GM19328 (cell line): ENCODE results near the gene EEF1AKMT2.
A peak's percentile ranks its signal among the peaks of the same experiment; 100 is the strongest.

Experiments used
- ATAC-seq: cut with Tn5 transposase; IDR thresholded peaks from one replicate; pipeline ENCODE4 v1.9.1; 2021; ENCODE audit warnings: mild to moderate bottlenecking, moderate library complexity; ENCODE audit not compliant: unreplicated experiment

The EEF1AKMT2 gene

DNA sequence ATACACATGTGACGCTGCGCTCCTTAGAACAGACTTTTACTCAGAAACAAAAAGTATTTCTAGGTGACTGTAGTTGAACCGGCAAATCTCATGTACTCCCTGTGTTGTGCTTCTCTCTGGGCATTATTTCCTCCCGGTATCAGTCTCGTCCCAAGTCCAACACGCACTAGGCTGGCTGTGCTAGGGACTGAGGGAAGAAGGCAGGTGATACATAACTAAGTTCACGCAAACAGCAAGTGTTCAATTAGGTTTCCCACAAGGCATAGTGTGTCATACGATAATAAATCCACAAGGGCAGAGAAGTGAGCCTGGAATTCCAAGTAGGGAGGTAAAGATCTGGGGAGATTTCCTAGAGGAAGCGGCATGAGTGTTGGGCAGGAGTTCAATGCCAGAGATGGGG lies 67.9 kb downstream of the EEF1AKMT2 start:
- no peak for ATAC-seq

DNA sequence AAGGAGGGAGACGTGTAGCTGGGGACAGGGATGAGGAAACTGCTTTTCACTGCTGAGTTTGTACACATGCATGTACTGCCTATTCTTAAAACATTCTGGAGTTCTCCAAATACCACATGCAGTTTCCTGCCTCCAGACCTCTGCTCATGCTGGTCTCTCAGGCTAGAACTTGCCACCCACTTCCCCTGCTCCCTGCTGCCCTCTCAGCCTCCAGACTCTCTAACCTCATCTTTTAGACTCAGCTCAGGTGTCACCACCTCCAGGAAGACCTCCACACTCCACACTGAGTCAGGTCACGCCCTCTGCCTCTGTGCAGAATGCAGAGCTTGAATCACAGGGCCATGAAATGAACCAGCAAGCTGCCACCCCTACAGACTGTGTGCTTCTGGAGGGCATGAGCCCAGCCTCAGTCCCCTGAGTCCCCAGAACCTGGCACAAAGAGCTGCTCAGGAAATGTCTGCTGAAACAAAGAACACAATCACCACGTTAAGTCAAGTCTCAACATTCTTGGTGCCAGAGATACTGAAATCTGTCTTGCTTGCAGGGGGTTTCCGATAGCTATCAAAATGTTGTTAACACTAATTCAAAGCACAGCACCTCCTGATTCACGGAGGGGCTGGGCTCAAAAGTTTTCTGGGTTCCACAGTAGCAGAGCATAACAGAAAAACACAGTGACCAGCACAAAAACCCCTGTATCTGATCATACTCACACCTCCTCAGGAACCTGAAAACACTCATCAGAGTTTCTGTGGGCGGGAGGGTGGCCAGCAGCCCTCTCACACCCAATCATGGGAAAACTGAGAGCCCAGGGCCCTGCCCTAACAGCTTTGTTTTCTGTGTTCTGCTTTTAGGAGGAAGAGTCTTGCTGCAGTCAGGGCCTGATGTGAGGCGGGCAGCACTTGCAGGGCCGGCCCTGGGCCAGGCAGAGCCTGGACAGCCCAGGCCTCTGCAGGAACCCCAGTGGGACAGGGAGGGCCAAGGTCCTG lies 68.6 kb downstream of the EEF1AKMT2 start:
- peak; percentile 54 for ATAC-seq

DNA sequence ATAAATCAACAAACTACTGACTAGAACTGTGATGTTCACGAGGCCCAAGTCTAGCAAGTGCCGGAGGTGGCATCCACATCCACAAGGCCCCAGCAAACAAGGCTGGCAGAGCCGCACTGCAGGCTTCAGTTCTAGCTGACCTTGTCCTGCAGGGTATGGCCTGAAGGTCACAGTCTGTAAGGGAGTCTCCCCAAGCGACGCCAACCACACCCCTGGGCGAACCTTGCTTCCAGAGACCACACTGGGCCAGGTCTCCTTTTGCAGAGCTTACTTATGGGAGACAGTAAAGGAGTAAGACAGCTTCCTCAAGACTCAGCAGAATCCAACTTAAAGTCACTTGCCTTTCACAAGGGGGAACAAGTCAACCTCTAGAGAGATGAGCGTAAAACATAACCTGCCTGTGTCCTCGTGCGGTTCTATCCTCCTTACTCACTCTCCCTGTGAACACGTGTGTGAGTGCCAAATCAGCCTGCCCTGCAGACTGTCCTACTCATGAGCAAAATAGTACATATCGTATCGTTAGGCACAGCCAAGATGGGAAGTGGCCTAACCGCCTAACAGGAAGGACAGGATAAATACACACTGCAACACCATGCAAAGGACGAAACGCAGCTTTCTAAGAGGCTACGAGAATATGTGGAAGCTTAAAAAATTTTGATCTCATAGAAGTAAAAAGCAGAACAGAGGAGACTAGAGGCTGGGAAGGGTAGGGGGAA lies 70.2 kb downstream of the EEF1AKMT2 start:
- no peak for ATAC-seq

DNA sequence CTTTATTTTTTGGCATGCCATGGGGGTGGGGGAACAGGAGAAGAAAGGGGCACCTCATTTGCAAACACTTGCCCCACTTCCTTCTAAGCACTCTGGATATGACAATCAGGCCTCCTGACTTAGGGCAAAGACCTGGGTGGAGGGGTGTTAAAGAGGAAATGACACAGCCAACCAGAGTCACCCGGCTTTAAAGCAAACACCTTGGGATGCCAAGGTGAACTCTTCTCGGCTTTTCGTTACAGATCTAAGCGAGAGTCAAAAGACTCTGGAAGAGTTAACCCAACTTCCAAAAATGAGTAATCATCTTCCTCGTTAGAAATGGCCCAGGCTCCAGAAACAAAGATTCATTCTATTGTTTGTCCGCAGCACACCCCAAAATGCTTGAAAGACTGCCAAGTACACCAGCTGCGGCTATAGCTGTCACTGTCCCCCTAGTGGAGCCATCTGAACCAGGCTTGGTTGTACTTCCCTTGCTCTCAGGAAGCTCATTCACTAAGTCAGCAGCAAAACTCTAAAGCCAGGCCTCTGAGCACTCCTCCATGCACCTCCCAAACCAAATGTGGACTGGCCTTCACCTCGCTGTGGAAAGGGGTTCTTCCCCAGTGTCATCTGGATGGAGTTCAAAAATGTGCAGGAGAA lies 72.4 kb downstream of the EEF1AKMT2 start:
- peak; percentile 40 for ATAC-seq

DNA sequence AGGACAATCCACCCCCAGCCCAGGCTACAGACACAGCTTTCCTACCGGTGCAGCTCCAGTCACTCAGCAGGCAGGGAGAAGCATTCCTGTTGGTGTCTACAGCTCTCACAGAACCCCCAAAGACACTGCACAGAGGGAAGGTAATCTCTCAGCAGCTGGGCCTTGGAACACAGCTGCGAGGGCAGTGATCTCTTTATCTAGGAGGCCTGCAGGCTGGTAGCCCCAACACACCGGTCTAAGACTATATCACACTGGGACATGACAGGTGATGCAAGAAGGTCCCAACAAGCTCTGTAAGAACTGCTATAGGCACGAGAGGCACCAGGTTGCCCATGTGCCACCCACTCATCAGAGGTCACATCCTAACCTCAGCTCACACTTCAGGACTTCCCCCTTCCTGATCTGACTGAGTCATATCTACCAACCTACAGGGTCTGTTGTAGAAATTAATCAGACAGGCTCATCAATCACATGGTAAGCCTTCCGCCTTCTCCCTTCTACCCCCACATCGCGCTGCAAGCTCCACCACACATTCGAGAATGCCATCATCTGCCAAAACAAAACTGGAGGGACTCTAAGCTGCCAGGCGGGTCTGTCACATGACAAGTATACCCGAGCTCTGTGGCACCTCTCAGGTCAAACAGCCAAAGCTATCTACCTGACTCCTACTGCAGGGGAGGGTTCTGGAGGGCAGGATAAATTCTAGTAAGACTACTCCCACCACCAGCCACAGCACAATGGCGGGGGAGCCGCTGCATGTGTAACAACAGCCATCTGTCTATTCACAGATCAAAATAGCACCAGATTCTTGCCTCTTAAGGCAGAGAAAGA lies 73.6 kb downstream of the EEF1AKMT2 start:
- peak; percentile 54 for ATAC-seq

DNA sequence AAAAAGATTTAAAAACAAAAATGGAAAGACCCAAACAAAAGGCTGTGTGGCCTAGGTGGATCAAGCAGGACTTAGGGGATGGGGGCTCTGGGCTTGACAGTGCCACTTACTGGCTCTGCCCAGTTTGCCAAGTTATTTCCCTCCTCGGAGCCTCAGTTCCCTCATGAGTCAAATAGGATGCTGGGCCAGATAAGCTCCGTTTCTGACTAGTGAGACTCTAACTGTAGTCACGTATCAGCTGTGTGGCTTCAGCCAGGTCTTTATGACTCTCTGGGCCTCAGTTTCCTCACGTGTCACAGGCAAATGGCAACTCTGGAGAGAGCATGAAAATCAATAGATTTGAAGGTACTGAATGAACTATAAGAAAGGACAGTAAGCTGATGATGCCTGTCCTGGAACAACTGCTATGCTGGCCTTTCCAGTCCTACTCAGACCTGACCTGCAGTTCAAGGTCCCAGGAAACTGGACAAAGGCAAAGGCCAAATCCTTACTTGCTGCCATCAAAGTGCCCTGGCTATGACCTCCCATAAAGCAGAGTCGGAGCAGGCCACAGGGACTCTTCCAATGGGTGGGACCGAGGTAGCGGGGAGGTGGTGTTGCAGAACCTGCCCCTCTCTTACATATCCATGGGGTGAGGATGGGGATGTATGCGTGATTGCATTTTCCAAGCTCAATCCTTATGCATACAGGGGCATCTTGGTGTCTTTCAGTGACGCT lies 74.5 kb downstream of the EEF1AKMT2 start:
- ATAC-seq, result no peak

DNA sequence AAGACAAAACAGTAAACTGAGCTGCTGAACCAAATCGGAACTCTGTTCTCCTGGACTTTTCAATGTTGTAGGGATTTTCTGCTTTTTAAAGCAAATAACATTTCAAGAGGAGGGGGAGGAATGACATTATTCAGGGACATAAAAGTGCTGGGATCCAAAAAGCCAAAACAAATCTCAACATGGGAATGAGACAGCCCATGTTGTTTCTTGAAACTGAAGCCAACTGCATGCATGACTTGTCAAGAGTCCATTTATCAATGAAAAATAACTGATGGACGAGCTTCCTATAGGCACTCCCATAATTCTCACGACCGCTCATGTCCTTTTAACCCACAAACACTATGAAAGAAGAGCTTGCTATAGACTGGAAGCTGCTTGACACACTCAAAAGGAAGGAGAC lies 75.3 kb downstream of the EEF1AKMT2 start:
- no peak for ATAC-seq

DNA sequence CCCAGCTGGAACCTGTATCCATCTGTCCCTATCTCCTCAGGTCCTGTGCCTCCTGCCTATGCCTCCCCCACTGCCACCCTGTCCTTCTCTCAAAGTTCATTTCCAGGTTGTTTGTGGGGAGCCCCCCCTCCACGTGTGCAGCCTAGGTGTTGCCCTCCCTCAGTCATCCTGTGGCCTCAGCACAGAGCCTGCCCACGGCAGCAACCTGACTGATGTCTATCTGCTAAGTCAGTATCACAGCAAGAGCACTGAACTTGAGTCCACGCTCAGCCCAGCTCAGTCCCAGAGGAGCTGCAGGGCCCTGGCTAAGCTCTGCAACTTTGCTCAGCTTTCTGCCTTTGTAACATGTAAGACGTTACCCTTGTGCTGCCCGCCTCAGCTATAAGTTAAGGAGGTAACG lies 76.2 kb downstream of the EEF1AKMT2 start:
- ATAC-seq, result no peak

DNA sequence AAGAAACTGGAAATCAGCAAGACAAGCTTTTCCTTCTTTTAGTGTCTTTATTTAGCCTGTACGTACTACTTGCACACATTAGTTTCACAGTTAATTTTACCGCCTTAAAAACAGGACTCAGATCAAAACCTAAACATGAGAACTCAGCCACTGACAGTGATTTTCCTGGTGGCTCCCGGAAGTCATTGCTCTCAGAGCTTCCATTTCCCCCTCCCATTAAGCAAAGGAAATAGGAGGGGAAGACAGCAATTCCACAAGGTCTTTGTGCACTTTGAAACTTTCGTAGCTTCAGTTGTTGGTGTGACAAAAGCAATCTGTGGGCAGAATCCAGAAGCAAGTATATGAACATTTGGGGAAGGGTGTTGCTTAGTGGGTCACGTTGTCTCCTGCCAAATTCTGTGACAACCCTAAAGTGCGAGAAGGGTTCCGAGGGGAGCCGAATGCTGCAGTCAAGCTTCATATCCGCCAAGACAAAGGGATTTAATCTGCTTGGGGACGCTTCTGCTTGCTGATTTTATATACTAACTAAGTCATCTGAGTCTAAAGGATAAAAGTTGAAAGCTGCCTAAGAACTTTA lies 77.9 kb downstream of the EEF1AKMT2 start:
- ATAC-seq, result no peak

DNA sequence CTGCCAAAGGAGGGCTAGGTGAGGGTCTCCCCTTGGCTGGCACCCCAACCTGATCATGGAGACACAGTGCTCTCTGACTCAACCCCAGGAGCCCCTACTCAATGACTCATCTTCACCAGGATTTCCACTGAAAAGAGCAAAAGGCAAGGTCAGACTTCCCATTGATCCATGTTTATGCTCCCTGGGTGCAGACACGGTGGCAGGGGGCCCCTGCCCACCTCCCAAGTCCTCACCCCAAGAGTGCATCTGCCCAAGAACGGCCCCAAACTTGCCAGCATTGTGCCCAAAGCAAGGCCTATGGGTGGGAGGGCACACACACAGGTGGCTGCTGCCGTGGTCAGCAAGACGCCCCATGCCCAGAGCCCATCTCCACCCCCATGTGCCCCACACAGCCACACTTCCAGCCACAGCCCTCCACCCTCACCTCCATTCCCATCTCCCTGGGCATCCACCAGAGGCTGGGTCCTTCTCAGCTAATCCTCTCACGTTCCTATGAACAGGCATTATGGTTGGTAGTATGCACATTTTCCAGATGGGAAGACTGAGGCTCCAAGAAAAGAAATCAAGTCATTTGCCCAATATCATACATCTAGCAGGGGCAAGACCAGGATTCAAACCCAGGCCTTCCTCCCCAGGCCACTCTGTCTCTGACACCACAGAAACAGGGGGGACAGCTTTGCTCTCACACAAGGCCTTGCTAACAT lies 78.8 kb downstream of the EEF1AKMT2 start:
- ATAC-seq, result no peak

DNA sequence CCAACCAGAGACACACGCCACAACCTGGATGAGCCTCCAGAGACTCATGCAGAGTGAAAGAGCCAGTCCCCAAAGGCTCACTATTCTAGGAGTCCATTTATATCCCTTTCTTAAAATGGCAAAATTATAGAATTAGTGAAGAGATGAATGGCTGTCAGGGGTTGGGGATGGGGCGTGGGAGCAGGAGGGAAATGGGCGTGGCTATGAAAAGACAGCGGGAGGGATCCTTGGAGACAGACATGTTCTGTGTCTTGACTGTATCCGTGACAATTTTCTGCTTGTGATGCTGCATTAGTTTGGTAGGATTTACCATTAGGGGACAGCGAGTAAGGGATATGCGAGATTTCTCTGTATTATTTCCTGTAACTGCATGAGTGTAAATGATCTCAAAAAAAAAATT lies 80.5 kb downstream of the EEF1AKMT2 start:
- no peak for ATAC-seq

DNA sequence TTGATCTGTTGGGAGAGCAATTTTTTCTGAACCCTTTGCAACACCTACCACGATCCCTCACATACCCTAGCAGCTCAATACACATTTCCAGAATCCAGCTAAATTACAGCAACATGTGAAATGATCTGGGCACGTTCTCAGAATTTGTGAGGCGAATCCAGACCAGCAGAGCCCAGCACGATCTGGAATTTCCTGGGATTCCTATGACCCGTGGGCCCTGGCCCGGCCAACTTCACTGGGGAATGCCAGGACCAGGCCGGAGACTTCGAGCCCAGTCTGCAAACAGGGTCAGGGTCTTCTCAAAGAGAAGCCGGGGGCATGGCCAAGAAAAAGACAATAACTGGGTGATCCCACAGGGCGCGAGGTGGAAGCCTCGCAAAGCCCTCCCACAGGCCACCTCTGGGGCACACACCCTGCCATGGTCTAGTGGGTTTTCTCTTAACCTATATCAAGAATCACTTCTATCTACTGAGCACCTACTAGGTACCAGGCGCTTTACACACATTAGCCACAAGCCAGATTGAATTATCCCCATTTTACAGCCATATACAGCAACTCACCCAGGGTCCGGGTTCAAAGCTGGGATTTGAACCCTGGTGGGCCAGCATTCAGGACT lies 81.3 kb downstream of the EEF1AKMT2 start:
- ATAC-seq, result no peak

DNA sequence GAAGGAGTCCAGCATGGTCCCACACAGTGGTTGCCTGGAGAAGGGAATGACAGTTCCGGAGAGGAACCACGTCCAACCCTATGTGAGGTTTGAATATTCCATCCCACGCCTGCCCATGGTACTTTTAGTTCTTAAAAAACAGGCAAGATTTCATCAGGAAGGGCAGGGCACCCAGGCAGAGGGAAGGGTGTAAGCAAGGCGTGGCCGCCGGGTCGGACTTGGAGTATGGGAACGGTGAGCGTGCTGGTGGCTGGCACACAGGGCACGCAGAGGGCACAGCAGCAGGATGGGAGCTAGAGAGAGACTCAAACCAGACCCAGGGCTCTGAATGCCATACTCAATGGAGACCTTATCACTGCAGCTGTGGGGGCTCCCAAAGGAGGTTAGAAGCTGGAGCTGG lies 81.8 kb downstream of the EEF1AKMT2 start:
- no peak for ATAC-seq

DNA sequence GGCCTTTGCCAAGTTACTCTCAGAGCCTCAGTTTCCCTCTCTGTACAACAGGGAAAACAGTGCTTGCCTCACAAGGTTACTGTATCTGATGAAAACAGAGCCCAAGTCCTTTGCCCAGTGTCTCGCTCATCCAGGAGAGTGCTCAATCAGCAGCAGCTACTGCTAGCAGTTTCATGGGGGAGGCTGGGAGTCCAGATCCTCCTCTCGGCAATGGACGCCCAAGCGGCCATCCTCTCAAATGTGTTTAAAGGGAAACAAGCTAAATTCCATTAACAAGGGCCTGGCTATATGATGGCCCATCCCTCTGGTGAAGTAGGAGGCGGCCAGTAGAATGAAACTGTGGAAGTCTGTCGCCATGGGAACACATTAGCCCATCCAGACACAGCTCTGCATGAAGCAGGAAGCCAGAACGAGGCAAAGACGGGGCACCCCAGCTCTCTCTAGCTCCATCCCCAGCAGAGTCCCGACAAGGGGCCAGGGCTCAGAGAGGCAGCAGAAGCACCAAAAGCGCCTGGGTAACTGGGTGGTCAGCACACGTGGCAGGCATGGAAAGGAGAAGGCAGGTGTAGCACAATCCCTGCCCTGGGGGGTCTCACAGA lies 82.7 kb downstream of the EEF1AKMT2 start:
- no peak for ATAC-seq

DNA sequence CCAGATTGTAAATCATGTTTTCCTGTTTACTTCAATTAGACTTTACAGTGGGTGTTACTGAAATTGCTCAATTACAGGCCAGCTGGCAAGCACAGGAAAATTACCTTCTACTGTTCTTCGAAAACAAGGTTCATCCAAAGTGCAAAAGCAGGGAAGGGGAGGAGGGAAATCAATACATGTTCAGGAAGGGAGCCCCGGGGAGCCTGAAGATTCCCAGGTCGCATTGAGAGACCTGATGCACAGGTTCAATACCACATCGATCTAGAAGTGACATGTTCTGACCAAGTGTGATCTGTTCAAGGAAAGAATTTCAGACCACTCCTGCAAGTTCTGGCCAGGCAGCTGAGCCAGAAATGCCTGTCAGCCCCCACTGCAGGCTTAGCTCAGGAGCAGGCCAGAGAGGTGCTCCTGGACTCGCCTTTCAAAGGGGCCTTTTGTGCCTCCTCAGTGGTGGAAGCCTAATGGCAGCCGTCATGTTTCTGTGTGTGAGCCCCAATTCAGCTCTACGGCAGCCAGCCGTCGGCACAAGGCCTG lies 83.4 kb downstream of the EEF1AKMT2 start:
- ATAC-seq, result no peak
